ENCODE results near the gene MYO5B.
"Not testable (repeated sequence)": the region's sequence is repeated elsewhere in the genome, so short reads cannot be mapped to it uniquely, and the experiment has no call there.

The MYO5B gene

DNA sequence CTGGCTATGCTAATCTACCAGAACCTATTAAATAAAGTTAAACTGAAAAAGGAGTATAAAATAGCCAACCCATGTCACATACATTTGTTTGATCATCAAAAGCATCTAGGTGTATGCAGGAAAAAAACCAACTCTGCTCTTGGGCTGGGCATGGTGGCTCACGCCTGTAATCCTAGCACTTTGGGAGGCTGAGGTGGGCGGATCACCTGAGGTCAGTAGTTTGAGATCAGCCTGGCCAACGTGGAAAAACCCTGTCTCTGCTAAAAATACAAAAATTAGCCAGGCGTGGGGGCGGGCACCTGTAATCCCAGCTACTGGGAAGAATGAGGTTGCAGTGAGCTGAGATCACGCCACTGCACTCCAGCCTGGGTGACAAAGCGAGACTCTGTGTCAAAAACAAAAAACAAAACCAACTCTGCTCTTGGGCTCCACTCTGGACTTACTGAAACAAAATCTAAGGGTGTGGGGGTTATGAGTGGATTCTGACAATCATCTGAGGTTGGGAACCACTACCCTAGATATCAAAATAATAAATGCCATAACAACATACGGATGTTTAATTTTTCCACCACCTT, 405.3 kb downstream of the MYO5B start:
- DNase-seq (ENCODE audit: low read depth) = not testable (repeated sequence)

GRCh38 chr18:49788327-49788898, 406.5 kb downstream of the MYO5B start:
- DNase-seq (ENCODE audit: low read depth) = no peak

DNA sequence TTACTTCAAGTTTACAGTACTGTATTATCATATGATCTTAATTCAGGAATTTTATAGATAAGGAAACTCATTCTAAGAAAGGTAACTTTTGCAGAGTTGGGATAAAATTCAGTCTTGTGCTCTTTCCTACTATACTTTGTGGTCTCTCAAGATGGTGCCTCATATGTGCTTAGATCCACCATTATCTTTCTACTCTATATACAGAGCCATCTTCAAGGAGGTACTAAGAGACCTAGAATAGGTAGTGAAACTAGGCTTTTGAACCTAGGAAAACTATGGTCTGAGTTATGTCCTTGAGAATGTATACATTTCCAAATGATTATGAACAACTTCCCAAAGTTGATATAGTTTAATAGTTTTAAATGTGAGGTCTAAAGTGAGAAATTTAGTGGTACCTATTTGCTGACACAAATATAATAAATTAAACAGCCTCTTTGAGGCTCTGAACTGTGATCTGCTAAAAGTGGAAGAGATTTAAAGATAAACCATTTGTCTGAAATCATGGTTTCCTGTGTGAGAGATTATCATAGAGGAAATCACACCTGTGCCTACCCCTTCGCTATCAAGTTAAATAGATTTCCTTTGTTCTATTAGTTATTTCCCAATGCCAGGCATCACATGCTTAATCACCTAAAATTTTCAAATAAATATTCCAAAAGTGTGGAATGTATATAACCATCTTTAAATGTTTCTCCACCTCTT, 408.8 kb downstream of the MYO5B start:
- DNase-seq (ENCODE audit: low read depth) = no peak

DNA sequence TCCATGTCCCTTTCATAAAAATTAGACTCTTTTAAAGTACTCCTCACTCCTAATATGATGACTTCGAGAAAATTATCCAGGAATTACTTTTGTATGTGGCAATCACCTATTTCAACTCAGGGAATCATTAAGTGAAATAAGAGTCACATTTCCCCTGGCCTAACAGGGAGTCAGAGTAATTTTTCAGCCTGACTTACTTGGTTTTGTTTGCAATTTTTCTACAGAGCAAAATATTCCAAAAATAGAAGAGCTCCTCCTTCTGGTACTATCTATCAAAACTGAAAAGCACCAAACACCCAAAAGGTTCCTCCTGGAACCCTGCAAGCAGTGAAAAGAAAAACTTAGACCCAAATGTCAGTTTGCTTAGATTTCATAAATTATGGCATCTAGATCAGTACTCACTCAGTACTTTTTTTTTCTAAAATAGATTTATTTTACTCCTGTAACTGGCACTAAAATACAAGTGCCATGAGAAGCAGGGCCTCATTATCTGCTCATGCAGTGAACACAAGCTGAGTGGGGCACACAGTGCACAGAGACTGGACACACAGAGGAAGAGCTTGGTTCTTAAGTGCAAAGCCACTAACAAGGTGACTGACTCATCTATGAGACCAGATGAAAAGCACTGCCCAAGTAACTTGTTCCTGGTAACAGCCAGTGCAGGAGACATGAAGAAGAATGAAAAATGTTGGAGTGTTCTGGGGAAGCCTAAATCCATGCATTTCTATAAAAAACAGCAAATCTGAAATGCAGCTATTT, 410.3 kb downstream of the MYO5B start:
- no peak for DNase-seq (ENCODE audit: low read depth)

DNA sequence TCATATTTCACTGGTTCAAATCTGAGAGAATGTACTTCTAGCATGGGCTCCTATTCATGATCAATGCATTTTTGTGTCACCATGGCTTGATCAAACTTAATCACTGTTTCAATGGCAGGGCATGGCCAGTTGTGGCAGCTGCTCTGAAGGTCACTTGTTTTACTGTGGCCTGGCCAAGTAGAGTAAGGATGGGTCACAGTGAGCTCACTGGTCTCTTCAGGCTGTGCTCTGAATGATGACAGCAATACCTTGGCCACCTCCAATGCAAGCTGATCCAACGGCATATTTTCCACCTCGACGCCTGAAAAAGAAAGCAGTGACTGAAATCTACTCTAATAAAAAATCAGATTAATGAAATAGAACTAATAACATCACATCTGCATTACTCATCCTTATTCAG, 411.3 kb downstream of the MYO5B start:
- DNase-seq (ENCODE audit: low read depth) = not testable (repeated sequence)

GRCh38 chr18:49778826-49779465, 416.0 kb downstream of the MYO5B start:
- DNase-seq (ENCODE audit: low read depth) = no peak

Data from stimulated activated CD8-positive, alpha-beta memory T cell treated with anti-CD3 and anti-CD28 coated beads, Interleukin-15, amount 100 ng/mL, for 24 hours (primary cell).